Measurements from ENCODE around the gene SNN. TPM values are rescaled to one million over a fixed set of nuclear protein-coding genes. Genes with fewer than 3 reads are reported as not detected.

The SNN gene
- total RNA-seq, 1 experiment from 2014 or later, result 15.6 TPM

DNA sequence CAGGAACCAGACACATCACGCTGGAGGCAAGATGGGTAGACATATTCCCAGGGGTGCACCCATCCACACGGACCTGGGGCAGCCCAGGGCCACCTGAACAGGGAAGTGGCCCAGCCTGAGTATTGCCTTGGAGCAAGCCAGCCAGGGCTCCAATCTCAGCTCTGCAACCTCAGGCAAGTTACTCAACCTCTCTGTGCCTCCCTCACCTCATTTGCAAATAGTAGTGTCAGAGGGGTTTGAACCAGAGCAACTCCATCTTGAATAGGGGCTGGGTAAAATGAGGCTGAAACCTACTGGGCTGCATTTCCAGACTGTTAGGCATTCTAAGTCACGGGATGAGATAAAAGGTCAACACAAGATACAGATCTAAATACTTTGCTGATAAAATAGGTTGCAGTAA lies 35.1 kb upstream of the SNN start:
- ChIA-PET POLR2A (no interaction called here), CTCF (no interaction called here)
- DNase-seq (ENCODE audit: low read depth, low spot score) (no peak), ATAC-seq (no peak)
- H3K9me3 ChIP-seq (ENCODE audit: control insufficient read depth, insufficient read depth, low read depth, low read length), result no peaks in the 10 kb centered on the region
- in situ Hi-C loops (cut with HindIII; ENCODE audit: low pct_unique_long_range_greater_than_20kb, low sequenced_read_pairs) (no loop called here), intact Hi-C loops (cut with micrococcal nuclease; ENCODE audit: unreplicated experiment) (no loop called here)
- H3K4me1 ChIP-seq (ENCODE audit: control insufficient read depth, insufficient read depth, low read length), result no peaks in the 10 kb centered on the region
- no peaks in the 10 kb centered on the region for H3K36me3 ChIP-seq (ENCODE audit: control insufficient read depth, insufficient read depth, low read length)
- no peak overlapping the region for H3K27ac ChIP-seq (ENCODE audit: low read length)
- H3K4me3 ChIP-seq (ENCODE audit: low read depth in 2 of 2, low read length in 2 of 2), result no peak overlapping the region
- TF ChIP-seq SIN3A (IDR thresholded peaks at IDR 0.05; ENCODE audit: borderline replicate concordance, insufficient read depth, low read depth, low read length) (no peak), TCF7L2 (IDR thresholded peaks at IDR 0.05; ENCODE audit: low read depth, low read length) (no peak), CTCF (IDR thresholded peaks at IDR 0.05) (no peak), POLR2AphosphoS5 (IDR thresholded peaks at IDR 0.05; ENCODE audit: low read depth, low read length) (no peak)
- TF ChIP-seq, protein P1, sequence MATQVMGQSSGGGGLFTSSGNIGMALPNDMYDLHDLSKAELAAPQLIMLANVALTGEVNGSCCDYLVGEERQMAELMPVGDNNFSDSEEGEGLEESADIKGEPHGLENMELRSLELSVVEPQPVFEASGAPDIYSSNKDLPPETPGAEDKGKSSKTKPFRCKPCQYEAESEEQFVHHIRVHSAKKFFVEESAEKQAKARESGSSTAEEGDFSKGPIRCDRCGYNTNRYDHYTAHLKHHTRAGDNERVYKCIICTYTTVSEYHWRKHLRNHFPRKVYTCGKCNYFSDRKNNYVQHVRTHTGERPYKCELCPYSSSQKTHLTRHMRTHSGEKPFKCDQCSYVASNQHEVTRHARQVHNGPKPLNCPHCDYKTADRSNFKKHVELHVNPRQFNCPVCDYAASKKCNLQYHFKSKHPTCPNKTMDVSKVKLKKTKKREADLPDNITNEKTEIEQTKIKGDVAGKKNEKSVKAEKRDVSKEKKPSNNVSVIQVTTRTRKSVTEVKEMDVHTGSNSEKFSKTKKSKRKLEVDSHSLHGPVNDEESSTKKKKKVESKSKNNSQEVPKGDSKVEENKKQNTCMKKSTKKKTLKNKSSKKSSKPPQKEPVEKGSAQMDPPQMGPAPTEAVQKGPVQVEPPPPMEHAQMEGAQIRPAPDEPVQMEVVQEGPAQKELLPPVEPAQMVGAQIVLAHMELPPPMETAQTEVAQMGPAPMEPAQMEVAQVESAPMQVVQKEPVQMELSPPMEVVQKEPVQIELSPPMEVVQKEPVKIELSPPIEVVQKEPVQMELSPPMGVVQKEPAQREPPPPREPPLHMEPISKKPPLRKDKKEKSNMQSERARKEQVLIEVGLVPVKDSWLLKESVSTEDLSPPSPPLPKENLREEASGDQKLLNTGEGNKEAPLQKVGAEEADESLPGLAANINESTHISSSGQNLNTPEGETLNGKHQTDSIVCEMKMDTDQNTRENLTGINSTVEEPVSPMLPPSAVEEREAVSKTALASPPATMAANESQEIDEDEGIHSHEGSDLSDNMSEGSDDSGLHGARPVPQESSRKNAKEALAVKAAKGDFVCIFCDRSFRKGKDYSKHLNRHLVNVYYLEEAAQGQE (IDR thresholded peaks at IDR 0.05; ENCODE audit: insufficient read depth in 1 of 2, low read depth in 2 of 2, low read length in 1 of 2), result no peak
- no TSS peak for BruUV-seq (replicated peaks)
- no peaks in the 10 kb centered on the region for H3K27me3 ChIP-seq (ENCODE audit: control insufficient read depth, insufficient read depth, low read length)

- TF ChIP-seq POLR2AphosphoS5 (IDR thresholded peaks at IDR 0.05; ENCODE audit: low read depth, low read length), result no peak
- no peak for TF ChIP-seq SIN3A (IDR thresholded peaks at IDR 0.05; ENCODE audit: borderline replicate concordance, insufficient read depth, low read depth, low read length)
- no peak for TF ChIP-seq CTCF (IDR thresholded peaks at IDR 0.05)
- no peak for TF ChIP-seq TCF7L2 (IDR thresholded peaks at IDR 0.05; ENCODE audit: low read depth, low read length)
- TF ChIP-seq, protein P1 (IDR thresholded peaks at IDR 0.05; ENCODE audit: insufficient read depth in 1 of 2, low read depth in 2 of 2, low read length in 1 of 2), result no peak
- no peaks in the 10 kb centered on the region for H3K4me1 ChIP-seq (ENCODE audit: control insufficient read depth, insufficient read depth, low read length)
- intact Hi-C loops (cut with micrococcal nuclease; ENCODE audit: unreplicated experiment), result no loop called here
- ATAC-seq, result no peak
- H3K9me3 ChIP-seq (ENCODE audit: control insufficient read depth, insufficient read depth, low read depth, low read length), result no peaks in the 10 kb centered on the region
- H3K36me3 ChIP-seq (ENCODE audit: control insufficient read depth, insufficient read depth, low read length), result no peaks in the 10 kb centered on the region
- POLR2A ChIA-PET, result no interaction called here
- H3K4me3 ChIP-seq (ENCODE audit: low read depth in 2 of 2, low read length in 2 of 2), result no peak overlapping the region
- no peak overlapping the region for H3K27ac ChIP-seq (ENCODE audit: low read length)
- no peaks in the 10 kb centered on the region for H3K27me3 ChIP-seq (ENCODE audit: control insufficient read depth, insufficient read depth, low read length)
- no peak for DNase-seq (ENCODE audit: low read depth, low spot score)
- CTCF ChIA-PET, result no interaction called here
- in situ Hi-C loops (cut with HindIII; ENCODE audit: low pct_unique_long_range_greater_than_20kb, low sequenced_read_pairs), result no loop called here
- no TSS peak for BruUV-seq (replicated peaks)
These were observed 33.9 kb upstream of the SNN start for GRCh38 chr16:11634312-11634711.
